ENCODE data around the gene TRIM59.
"Not testable (repeated sequence)": the region's sequence is repeated elsewhere in the genome, so short reads cannot be mapped to it uniquely, and the experiment has no call there.

Gene TRIM59

DNA sequence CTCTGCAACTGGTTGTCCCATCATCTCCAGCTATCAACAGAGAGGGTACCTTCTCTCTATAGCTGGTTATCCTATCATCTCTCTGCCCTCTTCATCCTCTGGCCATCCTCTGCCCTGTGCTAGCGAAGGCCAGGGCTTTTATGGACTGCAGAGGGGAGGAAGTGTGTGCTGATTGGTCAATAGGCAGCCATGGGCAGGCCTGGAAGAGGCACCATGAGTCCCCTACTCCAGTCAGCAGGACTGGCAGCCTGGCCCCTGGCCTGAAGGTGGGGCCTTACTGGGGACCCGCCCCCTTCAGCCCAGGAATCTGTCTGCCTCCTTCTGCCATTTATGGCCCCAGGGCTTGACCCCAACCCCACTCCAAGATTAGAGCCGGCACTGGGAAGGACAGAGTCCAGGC is 10.4 kb upstream of the TRIM59 start:
- H3K4me3 ChIP-seq (ENCODE audit: low read depth, low read length), result no peak overlapping the region
- DNase-seq (ENCODE audit: low read depth), result no peak
- TF ChIP-seq, protein P1, sequence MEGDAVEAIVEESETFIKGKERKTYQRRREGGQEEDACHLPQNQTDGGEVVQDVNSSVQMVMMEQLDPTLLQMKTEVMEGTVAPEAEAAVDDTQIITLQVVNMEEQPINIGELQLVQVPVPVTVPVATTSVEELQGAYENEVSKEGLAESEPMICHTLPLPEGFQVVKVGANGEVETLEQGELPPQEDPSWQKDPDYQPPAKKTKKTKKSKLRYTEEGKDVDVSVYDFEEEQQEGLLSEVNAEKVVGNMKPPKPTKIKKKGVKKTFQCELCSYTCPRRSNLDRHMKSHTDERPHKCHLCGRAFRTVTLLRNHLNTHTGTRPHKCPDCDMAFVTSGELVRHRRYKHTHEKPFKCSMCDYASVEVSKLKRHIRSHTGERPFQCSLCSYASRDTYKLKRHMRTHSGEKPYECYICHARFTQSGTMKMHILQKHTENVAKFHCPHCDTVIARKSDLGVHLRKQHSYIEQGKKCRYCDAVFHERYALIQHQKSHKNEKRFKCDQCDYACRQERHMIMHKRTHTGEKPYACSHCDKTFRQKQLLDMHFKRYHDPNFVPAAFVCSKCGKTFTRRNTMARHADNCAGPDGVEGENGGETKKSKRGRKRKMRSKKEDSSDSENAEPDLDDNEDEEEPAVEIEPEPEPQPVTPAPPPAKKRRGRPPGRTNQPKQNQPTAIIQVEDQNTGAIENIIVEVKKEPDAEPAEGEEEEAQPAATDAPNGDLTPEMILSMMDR (IDR thresholded peaks at IDR 0.05; ENCODE audit: low read depth, low read length, missing control alignments), result no peak
- in situ Hi-C loops (cut with HindIII; ENCODE audit: low sequenced_read_pairs), result no loop called here

- in situ Hi-C loops (cut with HindIII; ENCODE audit: low sequenced_read_pairs), result no loop called here
- no peak for DNase-seq (ENCODE audit: low read depth)
- TF ChIP-seq, protein P1 (IDR thresholded peaks at IDR 0.05; ENCODE audit: low read depth, low read length, missing control alignments), result no peak
These were observed 9.9 kb upstream of the TRIM59 start for GRCh38 chr3:160459450-160459970.

DNA sequence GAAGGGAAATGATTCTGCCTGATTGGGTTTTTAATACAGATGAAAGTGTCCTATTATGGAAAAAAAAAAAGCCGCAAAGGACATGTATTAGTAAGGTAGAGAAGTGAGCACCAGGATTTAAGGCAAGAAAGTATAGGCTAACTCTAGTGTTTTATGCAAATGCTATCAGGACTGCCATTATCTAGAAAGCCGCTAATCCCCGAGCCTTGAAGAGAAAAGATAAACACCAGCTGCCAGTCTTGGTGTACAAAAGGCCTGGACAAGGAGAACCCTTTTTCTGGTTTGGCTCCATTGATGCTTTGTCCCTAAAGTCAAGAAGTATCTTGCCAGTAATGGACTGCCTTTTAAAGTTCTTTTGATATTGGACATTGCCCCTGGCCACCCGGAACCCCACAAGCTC is 8.6 kb upstream of the TRIM59 start:
- no peak for DNase-seq (ENCODE audit: low read depth)
- no peak overlapping the region for H3K4me3 ChIP-seq (ENCODE audit: low read depth, low read length)
- in situ Hi-C loops (cut with HindIII; ENCODE audit: low sequenced_read_pairs), result no loop called here
- TF ChIP-seq, protein P1 (IDR thresholded peaks at IDR 0.05; ENCODE audit: low read depth, low read length, missing control alignments), result no peak

More at GRCh38 chr3:160459450-160459970, 9.9 kb upstream of the TRIM59 start:
- no peak overlapping the region for H3K4me3 ChIP-seq (ENCODE audit: low read depth, low read length)

- in situ Hi-C loops (cut with HindIII; ENCODE audit: low sequenced_read_pairs), result no loop called here
- H3K4me3 ChIP-seq (ENCODE audit: low read depth, low read length), result no peak overlapping the region
- TF ChIP-seq, protein P1 (IDR thresholded peaks at IDR 0.05; ENCODE audit: low read depth, low read length, missing control alignments), result no peak
- no peak for DNase-seq (ENCODE audit: low read depth)
These were observed 6.3 kb upstream of the TRIM59 start for GRCh38 chr3:160455846-160456245.

- in situ Hi-C loops (cut with HindIII; ENCODE audit: low sequenced_read_pairs), result no loop called here
- TF ChIP-seq, protein P1 (IDR thresholded peaks at IDR 0.05; ENCODE audit: low read depth, low read length, missing control alignments), result no peak
- H3K4me3 ChIP-seq (ENCODE audit: low read depth, low read length), result no peak overlapping the region
- no peak for DNase-seq (ENCODE audit: low read depth)
These were observed 5.4 kb upstream of the TRIM59 start for GRCh38 chr3:160454995-160455394.

- in situ Hi-C loops (cut with HindIII; ENCODE audit: low sequenced_read_pairs); H3K4me3 ChIP-seq (ENCODE audit: low read depth, low read length); DNase-seq (ENCODE audit: low read depth): not testable (repeated sequence)
These were observed 2.7 kb upstream of the TRIM59 start for GRCh38 chr3:160452251-160452650.

DNA sequence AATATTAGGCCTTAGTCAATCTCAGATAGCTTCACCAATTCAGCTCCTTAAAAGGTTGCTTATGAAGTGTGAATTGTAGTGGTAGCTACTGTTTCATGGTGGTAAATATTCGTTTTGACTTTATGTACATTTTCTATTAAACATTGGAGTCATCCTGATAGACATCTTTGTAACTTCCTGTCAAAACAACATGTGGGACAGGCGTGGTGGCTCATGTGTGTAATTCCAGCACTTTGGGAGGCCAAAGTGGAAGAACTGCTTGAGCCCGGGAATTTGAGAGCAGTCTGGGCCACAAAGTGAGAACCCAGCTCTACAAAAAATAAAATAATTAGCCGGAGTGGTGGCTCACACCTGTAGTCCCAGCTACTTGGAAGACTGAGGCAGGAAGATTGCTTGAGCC is 2.0 kb upstream of the TRIM59 start:
- TF ChIP-seq, protein P1 (IDR thresholded peaks at IDR 0.05; ENCODE audit: low read depth, low read length, missing control alignments), result no peak
- in situ Hi-C loops (cut with HindIII; ENCODE audit: low sequenced_read_pairs), result no loop called here
- no peak for DNase-seq (ENCODE audit: low read depth)
- no peak overlapping the region for H3K4me3 ChIP-seq (ENCODE audit: low read depth, low read length)

All from astrocyte of the cerebellum (primary cell).